Dermis microvascular lymphatic vessel endothelial cell (primary cell): ENCODE measurements around the gene METRNL. TPM values are rescaled to one million over a fixed set of nuclear protein-coding genes. Genes with fewer than 3 reads are reported as not detected.
A peak's percentile ranks its signal among the peaks of the same experiment; 100 is the strongest.
"Not testable (repeated sequence)": the region's sequence is repeated elsewhere in the genome, so short reads cannot be mapped to it uniquely, and the experiment has no call there.

Experiments
- DNase-seq, 2 donors: peaks; one replicate each; pipeline versions ENCODE4 v3.0.0 to v3.0.0-alpha.2; 2010; ENCODE audit warnings: low read depth in 2 of 2
- total RNA-seq: library from RNA; depleted of rRNA; stranded (reverse); fragments of >200 nt; gene quantifications from 2 replicates; pipeline ENCODE4 v1.2.1, GENCODE V29; 2014

The METRNL gene
- total RNA-seq, 1 donor from 2014 or later = 59.2 TPM

GRCh38 chr17:83065660-83066542 is 13.5 kb upstream of the METRNL start:
- DNase-seq = no peak

GRCh38 chr17:83066543-83066890 is 12.9 kb upstream of the METRNL start:
- not testable (repeated sequence) for DNase-seq

GRCh38 chr17:83067071-83067717 is 12.2 kb upstream of the METRNL start:
- DNase-seq = no peak

- no peak for DNase-seq
These were observed 11.6 kb upstream of the METRNL start for GRCh38 chr17:83067718-83068261.

GRCh38 chr17:83068641-83069570 is 10.5 kb upstream of the METRNL start:
- DNase-seq = no peak

- DNase-seq = no peak
These were observed 9.9 kb upstream of the METRNL start for GRCh38 chr17:83069571-83069906.

GRCh38 chr17:83069931-83070742 is 9.3 kb upstream of the METRNL start:
- no peak for DNase-seq

- no peak for DNase-seq
These were observed 8.5 kb upstream of the METRNL start for GRCh38 chr17:83070800-83071341.

- DNase-seq = no peak
These were observed 8.0 kb upstream of the METRNL start for GRCh38 chr17:83071365-83071764.

GRCh38 chr17:83071966-83072562 is 7.3 kb upstream of the METRNL start:
- no peak for DNase-seq

- DNase-seq = no peak
These were observed 6.6 kb upstream of the METRNL start for GRCh38 chr17:83072600-83073358.

GRCh38 chr17:83073389-83074063 is 5.9 kb upstream of the METRNL start:
- peak in 1 of 2 donors; percentile 36 for DNase-seq

GRCh38 chr17:83074486-83075223 is 4.8 kb upstream of the METRNL start:
- DNase-seq = no peak

- DNase-seq = no peak
These were observed 4.0 kb upstream of the METRNL start for GRCh38 chr17:83075270-83075880.

- DNase-seq = no peak
These were observed 2.5 kb upstream of the METRNL start for GRCh38 chr17:83076938-83077337.

GRCh38 chr17:83077411-83077810 is 2.0 kb upstream of the METRNL start:
- DNase-seq = no peak

GRCh38 chr17:83077939-83078338 is 1.5 kb upstream of the METRNL start:
- DNase-seq = no peak
